ENCODE results near the gene LPCAT1.

Gene LPCAT1

GRCh38 chr5:1440098-1440493 is 83.7 kb downstream of the LPCAT1 start:
- no peak for TF ChIP-seq CTCF (IDR thresholded peaks at IDR 0.05)

DNA sequence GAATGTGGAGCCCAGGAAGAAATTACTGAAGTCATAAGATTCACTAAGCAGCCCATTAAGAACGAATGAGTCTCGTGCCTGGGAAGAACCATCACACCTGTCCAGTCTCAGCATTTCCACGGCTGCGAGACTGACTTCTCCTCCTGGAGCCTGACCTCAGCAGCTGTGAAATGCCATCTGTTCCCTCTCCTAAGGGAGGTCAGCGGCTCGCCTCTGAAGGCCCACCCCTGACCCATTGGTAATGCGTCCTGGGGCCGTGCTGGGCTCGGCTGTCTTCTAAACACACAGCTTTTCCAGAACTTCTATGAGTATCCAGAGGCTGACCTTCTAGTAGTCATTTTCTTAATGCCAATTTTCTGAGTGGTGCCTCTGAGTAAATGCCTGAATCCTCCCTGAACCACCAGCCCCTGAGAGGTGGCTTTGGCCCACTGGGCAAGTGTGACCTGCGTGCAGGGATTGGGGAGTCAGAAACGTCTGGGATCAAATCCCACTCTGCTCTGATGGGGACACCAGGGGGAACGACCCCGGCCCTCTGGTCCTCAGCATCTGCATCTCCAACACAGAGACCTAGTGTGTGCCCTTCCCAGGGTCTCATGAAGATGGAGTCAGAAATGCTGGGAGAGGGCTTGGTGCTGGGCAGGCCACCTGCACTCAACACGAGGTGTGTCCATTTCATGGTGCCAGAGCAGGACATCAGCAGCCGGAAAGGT is 84.2 kb downstream of the LPCAT1 start:
- DNase-seq (ENCODE audit: low spot score), result peak; percentile 35
- no peak for TF ChIP-seq CTCF (IDR thresholded peaks at IDR 0.05)
- H3K27ac ChIP-seq, result no peak overlapping the region

More at GRCh38 chr5:1440098-1440493, 83.7 kb downstream of the LPCAT1 start:
- Histone ChIP-seq H3K27ac (no peak overlapping the region), H3K4me3 (no peak overlapping the region)
- no peak for DNase-seq (ENCODE audit: low spot score)

GRCh38 chr5:1438871-1439270 is 84.9 kb downstream of the LPCAT1 start:
- no peak overlapping the region for H3K4me3 ChIP-seq
- no peak for TF ChIP-seq CTCF (IDR thresholded peaks at IDR 0.05)
- DNase-seq (ENCODE audit: low spot score), result peak; percentile 57
- H3K27ac ChIP-seq, result no peak overlapping the region

More for the DNA sequence above, 84.2 kb downstream of the LPCAT1 start:
- H3K4me3 ChIP-seq, result no peak overlapping the region

DNA sequence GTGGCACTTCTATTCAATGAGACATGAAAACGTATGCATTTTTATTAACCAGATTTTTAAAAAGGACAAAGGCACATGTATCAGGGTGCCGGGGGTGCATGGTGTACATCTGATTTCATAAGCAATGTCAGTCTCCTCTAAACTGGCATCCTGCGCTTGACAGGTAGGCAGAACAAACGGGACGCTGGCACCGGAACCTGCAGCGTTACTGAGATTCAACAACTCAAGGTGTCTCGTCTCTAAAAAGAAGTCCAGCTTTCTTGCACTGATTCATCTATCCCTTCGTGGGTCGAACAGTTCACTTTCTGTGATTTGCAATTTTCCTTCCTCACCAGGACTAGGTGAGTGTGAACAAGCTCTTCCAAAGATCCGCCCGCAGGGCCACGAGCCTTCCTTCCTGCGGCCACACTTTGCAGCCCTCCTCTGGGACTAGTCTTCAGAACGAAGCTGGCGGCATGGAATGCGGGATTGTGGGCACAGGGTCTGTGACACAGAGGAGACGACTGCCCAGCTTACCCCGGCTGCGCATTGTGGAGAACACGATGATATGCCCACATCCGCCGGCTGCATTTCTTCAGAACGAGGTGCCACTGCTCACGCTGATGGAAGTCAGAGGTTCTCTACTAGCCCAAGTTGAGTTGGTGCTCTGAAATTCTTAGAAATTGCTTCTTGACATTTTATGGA is 85.7 kb downstream of the LPCAT1 start:
- H3K27ac ChIP-seq, result no peak overlapping the region
- no peak overlapping the region for H3K4me3 ChIP-seq
- peak; percentile 55 for DNase-seq (ENCODE audit: low spot score)
- no peak for TF ChIP-seq CTCF (IDR thresholded peaks at IDR 0.05)

- Histone ChIP-seq H3K4me3 (no peak overlapping the region), H3K27ac (no peak overlapping the region)
- DNase-seq (ENCODE audit: low spot score), result peak; percentile 50
- TF ChIP-seq CTCF (IDR thresholded peaks at IDR 0.05), result no peak
These were observed 86.4 kb downstream of the LPCAT1 start for GRCh38 chr5:1437226-1437829.

- H3K4me3 ChIP-seq, result no peak overlapping the region
- no peak for TF ChIP-seq CTCF (IDR thresholded peaks at IDR 0.05)
- DNase-seq (ENCODE audit: low spot score), result peak; percentile 21
- H3K27ac ChIP-seq, result no peak overlapping the region
These were observed 87.1 kb downstream of the LPCAT1 start for GRCh38 chr5:1436681-1437080.

All from coronary artery (tissue), 2 donors.